Testis (tissue), 2 donors: ENCODE measurements around the gene CLPX.

Source experiments
- CTCF ChIP-seq, 3 experiments: fragments of 450-650 bp in 2 of 3; fragments of 200-600 bp in 1 of 3; sonication (generic) in 1 of 3; IDR thresholded peaks; one replicate each; pipeline ENCODE4 v1.5.1; 2016 to 2019; ENCODE audit warnings: antibody characterized with exemption in 3 of 3, mild to moderate bottlenecking in 2 of 3, moderate library complexity in 1 of 3
- POLR2A ChIP-seq: fragments of 450-650 bp; IDR thresholded peaks from one replicate; pipeline ENCODE4 v1.6.1; 2017; ENCODE audit warnings: antibody characterized with exemption, mild to moderate bottlenecking, moderate library complexity

- no peak for TF ChIP-seq CTCF (IDR thresholded peaks at IDR 0.05)
- no peak for TF ChIP-seq POLR2A
Measured at GRCh38 chr15:65171428-65171827, 13.7 kb downstream of the CLPX start.
